GM12878 (cell line): ENCODE data around the gene ABCA9. TPM values are rescaled to one million over a fixed set of nuclear protein-coding genes. Genes with fewer than 3 reads are reported as not detected.

Experiments used
- ATAC-seq: fragments of 200-7000 bp; cut with Tn5 transposase; 3 replicates; pipeline ENCODE4 v1.9.1; 2020; ENCODE audit warnings: mild to moderate bottlenecking, moderate library complexity
- BruUV-seq: library from RNA; stranded (reverse); fragments of 400-500 nt; replicated peaks from 2 replicates; lab custom pipeline; 2021; lab: Mats Ljungman, UMichigan
- CTCF ChIA-PET: fragments of 300-600 bp; sonication (Branson Sonifier 250); formaldehyde crosslinking; extraction: SDS; loops from one replicate; lab custom pipeline; 2021; ENCODE audit warnings: inconsistent platforms; lab: Yijun Ruan, JAX
- POLR2A ChIA-PET: fragments of 350-600 bp; formaldehyde crosslinking; extraction: SDS; loops from one replicate; lab custom pipeline; 2021; ENCODE audit warnings: inconsistent platforms; lab: Charles Lee
- RAD21 ChIA-PET: fragments of 300-600 bp; sonication (Branson Sonifier 250); formaldehyde crosslinking; loops from one replicate; lab custom pipeline; 2023; ENCODE audit warnings: antibody characterized with exemption; ENCODE audit not compliant: unreplicated experiment; lab: Charles Lee
- SMC1A ChIA-PET: fragments of 300-600 bp; sonication (Branson Sonifier 250); formaldehyde crosslinking; loops from one replicate; lab custom pipeline; 2023; ENCODE audit not compliant: unreplicated experiment, uncharacterized antibody; lab: Charles Lee
- DNase-seq: peaks from one replicate; pipeline ENCODE4 v3.0.0-alpha.2; 2011; ENCODE audit warnings: low read depth, low spot score
- FAIRE-seq: peaks from 3 replicates; lab custom pipeline; 2011; peaks lifted over from hg19 to GRCh38; lab: Jason Lieb, UNC
- H2AFZ ChIP-seq: 2 replicates; pipeline ENCODE4 v1.6.0; 2011; ENCODE audit warnings: low read depth, low read length, control low read depth; ENCODE audit not compliant: control insufficient read depth
- H3K27ac ChIP-seq: 2 replicates; pipeline ENCODE4 v1.5.1; 2011; ENCODE audit warnings: control low read depth; ENCODE audit not compliant: control insufficient read depth, insufficient read depth
- H3K27me3 ChIP-seq, 2 experiments: replicated peaks in 1 of 2; 2 replicates each; pipeline versions ENCODE4 v1.6.0 to v1.6.1; 2011; ENCODE audit warnings: low read length in 1 of 2; ENCODE audit not compliant: control insufficient read depth in 2 of 2, insufficient read depth in 2 of 2
- H3K36me3 ChIP-seq, 2 experiments: 2 replicates each; pipeline ENCODE4 v1.5.1; 2011; ENCODE audit warnings: low read length in 1 of 2; ENCODE audit not compliant: control insufficient read depth in 2 of 2, insufficient read depth in 2 of 2
- H3K4me1 ChIP-seq: 2 replicates; pipeline ENCODE4 v1.6.1; 2011; ENCODE audit warnings: mild to moderate bottlenecking, low read length, moderate library complexity, mixed read lengths; ENCODE audit not compliant: control insufficient read depth, insufficient read depth
- H3K4me2 ChIP-seq: 2 replicates; pipeline ENCODE4 v1.6.0; 2011; ENCODE audit warnings: control low read depth; ENCODE audit not compliant: control insufficient read depth, insufficient read depth
- H3K4me3 ChIP-seq: fragments of 200-600 bp; sonication (generic); 2 replicates; pipeline ENCODE4 v1.5.1; 2016
- H3K79me2 ChIP-seq: 2 replicates; pipeline ENCODE4 v1.6.0; 2011; ENCODE audit warnings: low read length; ENCODE audit not compliant: control insufficient read depth, insufficient read depth
- H3K9ac ChIP-seq: 2 replicates; pipeline ENCODE4 v1.8.0; 2011; ENCODE audit warnings: low read length, control low read depth, mixed read lengths; ENCODE audit not compliant: control insufficient read depth, insufficient read depth
- H3K9me3 ChIP-seq: replicated peaks from 3 replicates; pipeline ENCODE4 v1.5.1; 2011; ENCODE audit warnings: mild to moderate bottlenecking, low read length; ENCODE audit not compliant: control insufficient read depth, insufficient read depth
- H4K20me1 ChIP-seq: 2 replicates; pipeline ENCODE4 v1.6.0; 2011; ENCODE audit not compliant: control insufficient read depth, insufficient read depth
- JUNB ChIP-seq: IDR thresholded peaks from 2 replicates; pipeline ENCODE4 v1.6.1; 2016; ENCODE audit warnings: antibody characterized with exemption, mild to moderate bottlenecking
- RB1 ChIP-seq: fragments of 450-650 bp; formaldehyde crosslinking; IDR thresholded peaks from 2 replicates; pipeline ENCODE4 v1.6.1; 2017; ENCODE audit warnings: mild to moderate bottlenecking, borderline replicate concordance
- RBBP5 ChIP-seq: fragments of 200-600 bp; sonication (generic); conservative IDR thresholded peaks from 2 replicates; pipeline ENCODE4 v1.6.1; 2016
- ZBED1 ChIP-seq: IDR thresholded peaks from 2 replicates; pipeline ENCODE4 v1.6.1; 2016; ENCODE audit warnings: borderline replicate concordance
- WGBS: methylation state at CpG from one replicate; pipeline ENCODE4 v1.1.6; 2016; ENCODE audit warnings: low lambda C conversion rate; ENCODE audit not compliant: insufficient replicate concordance, insufficient coverage; ENCODE audit errors: missing lambda C conversion rate; 5-methylcytosine and 5-hydroxymethylcytosine counted together
- in situ Hi-C: fragments of 300-500 bp; cut with MboI; formaldehyde crosslinking; loops from 9 replicates; pipeline ENCODE4 v1.14.3; 2018; ENCODE audit warnings: mixed read lengths
- intact Hi-C: fragments of 100-400 bp; cut with micrococcal nuclease; formaldehyde crosslinking; loops from one replicate; pipeline ENCODE4 v1.14.2; 2022; ENCODE audit not compliant: unreplicated experiment
- polyA plus RNA-seq, 11 experiments: library from polyadenylated mRNA; depleted of rRNA in 4 of 11; unstranded in 6 of 11; stranded (reverse) in 5 of 11; fragments of >200 nt; fragmentation: Nextera tagmentation in 4 of 11; fragmentation: Illumina TruSeq in 1 of 11; extraction: Ambion mirVana in 4 of 11; extraction: Trizol in 1 of 11; gene quantifications; 1 replicate in 1 of 11; 2 replicates in 10 of 11; pipeline versions ENCODE4 v1.2.1 to v1.2.3, GENCODE V29; 2011 to 2016; ENCODE audit warnings: inconsistent platforms in 2 of 11, missing spikeins in 2 of 11, low read depth in 1 of 11
- total RNA-seq, 4 experiments: library from RNA; depleted of rRNA in 3 of 4; stranded (reverse); fragments of >200 nt in 3 of 4; fragmentation: Illumina TruSeq in 1 of 4; extraction: Trizol in 1 of 4; gene quantifications; 2 replicates each; pipeline versions ENCODE4 v1.2.1 to v1.2.3, GENCODE V29; 2013 to 2021

The ABCA9 gene
- total and polyA plus RNA-seq, 10 of the 15 experiments (the other 5 are each of a cell fraction or from before 2014, with no cell fraction given) = under 0.01 to 2.9 (median 0.31) TPM

GRCh38 chr17:68955181-68955841, 105.4 kb downstream of the ABCA9 start, which contains the start of gene ABCA8 (continued):
- no peak for TF ChIP-seq ZBED1
- TF ChIP-seq RB1 = no peak

- ATAC-seq = no peak
- Histone ChIP-seq H3K9ac (no peak overlapping the region), H3K79me2 (no peaks in the 10 kb centered on the region), H3K9me3 (no peaks in the 10 kb centered on the region; the same call in 2 of the 3 replicates), H3K36me3 (no peaks in the 10 kb centered on the region), H3K27me3 (no peaks in the 10 kb centered on the region), H4K20me1 (no peaks in the 10 kb centered on the region), H2AFZ (no peak overlapping the region), H3K4me3 (no peak overlapping the region)
- 45% methylated on average over 4 of the region's 4 CpGs for WGBS
- no TSS peak for BruUV-seq
- ChIA-PET CTCF (no interaction called here), POLR2A (no interaction called here), RAD21 (no interaction called here), SMC1A (no interaction called here)
- intact Hi-C loops (no loop called here), in situ Hi-C loops (no loop called here)
- DNase-seq = no peak
- TF ChIP-seq JUNB = no peak
- TF ChIP-seq RBBP5 = no peak
- TF ChIP-seq, all 136 proteins: peak for 0
- no peak for FAIRE-seq
- Histone ChIP-seq H3K4me1 (no peaks in the 10 kb centered on the region), H3K27ac (no peak overlapping the region), H3K4me2 (no peak overlapping the region)
Observed at GRCh38 chr17:68954146-68954896, 106.4 kb downstream of the ABCA9 start.
